H9 (cell line): Measurements from ENCODE around the gene IFNG-AS1. TPM values are rescaled to one million over a fixed set of nuclear protein-coding genes. Genes with fewer than 3 reads are reported as not detected.

ENCODE experiments used
- DNase-seq: peaks from one replicate; pipeline ENCODE4 v3.0.0-alpha.2; 2017
- H2AFZ ChIP-seq: one replicate; pipeline ENCODE4 v1.6.1; 2013; ENCODE audit warnings: mild to moderate bottlenecking, low read length, control low read depth, moderate library complexity
- H2AK5ac ChIP-seq: 2 replicates; pipeline ENCODE4 v1.6.1; 2013; ENCODE audit warnings: low read length, control low read depth, mixed read lengths; ENCODE audit not compliant: insufficient read length
- H2BK120ac ChIP-seq: one replicate; pipeline ENCODE4 v1.6.1; 2013; ENCODE audit warnings: low read depth, mild to moderate bottlenecking, low read length, control low read depth, inconsistent platforms; ENCODE audit not compliant: poor library complexity, severe bottlenecking
- H2BK12ac ChIP-seq: 2 replicates; pipeline ENCODE4 v1.6.1; 2013; ENCODE audit warnings: low read length, control low read depth, mixed read lengths, low read depth; ENCODE audit not compliant: insufficient read length
- H2BK15ac ChIP-seq: 2 replicates; pipeline ENCODE4 v1.6.1; 2013; ENCODE audit warnings: low read depth, low read length, control low read depth
- H2BK20ac ChIP-seq: one replicate; pipeline ENCODE4 v1.6.1; 2013; ENCODE audit warnings: low read depth, mild to moderate bottlenecking, low read length, control low read depth, inconsistent platforms; ENCODE audit not compliant: poor library complexity, severe bottlenecking
- H2BK5ac ChIP-seq: 2 replicates; pipeline ENCODE4 v1.6.1; 2013; ENCODE audit warnings: low read length, control low read depth, mixed read lengths; ENCODE audit not compliant: insufficient read length
- H3K14ac ChIP-seq: 2 replicates; pipeline ENCODE4 v1.6.1; 2013; ENCODE audit warnings: low read length, control low read depth; ENCODE audit not compliant: insufficient read depth
- H3K18ac ChIP-seq: 2 replicates; pipeline ENCODE4 v1.6.1; 2013; ENCODE audit warnings: low read depth, mild to moderate bottlenecking, mixed read lengths, low read length, control low read depth; ENCODE audit not compliant: insufficient read length
- H3K23ac ChIP-seq: 2 replicates; pipeline ENCODE4 v1.6.1; 2013; ENCODE audit warnings: low read length, control low read depth, mixed read lengths, low read depth; ENCODE audit not compliant: insufficient read length
- H3K23me2 ChIP-seq: 2 replicates; pipeline ENCODE4 v1.6.1; 2013; ENCODE audit warnings: low read depth, mild to moderate bottlenecking, mixed read lengths, low read length, control low read depth; ENCODE audit not compliant: insufficient read length, poor library complexity, severe bottlenecking
- H3K27ac ChIP-seq: 2 replicates; pipeline ENCODE4 v1.5.1; 2013; ENCODE audit warnings: low read length, control low read depth, mixed read lengths, low read depth; ENCODE audit not compliant: insufficient read length
- H3K27me3 ChIP-seq: 2 replicates; pipeline ENCODE4 v1.6.1; 2013; ENCODE audit warnings: low read length, control low read depth, inconsistent platforms; ENCODE audit not compliant: insufficient read depth
- H3K4ac ChIP-seq: 2 replicates; pipeline ENCODE4 v1.6.1; 2013; ENCODE audit warnings: low read depth, mild to moderate bottlenecking, control low read depth, inconsistent platforms, low read length, moderate library complexity
- H3K4me1 ChIP-seq: 2 replicates; pipeline ENCODE4 v1.6.1; 2013; ENCODE audit warnings: low read length, control low read depth, inconsistent platforms; ENCODE audit not compliant: insufficient read depth
- H3K4me2 ChIP-seq: 2 replicates; pipeline ENCODE4 v1.6.1; 2013; ENCODE audit warnings: low read length, control low read depth, mixed read lengths; ENCODE audit not compliant: insufficient read length, insufficient read depth
- H3K56ac ChIP-seq: 2 replicates; pipeline ENCODE4 v1.6.1; 2013; ENCODE audit warnings: low read depth, mild to moderate bottlenecking, mixed read lengths, low read length, control low read depth; ENCODE audit not compliant: insufficient read length
- H3K79me1 ChIP-seq: 2 replicates; pipeline ENCODE4 v1.6.1; 2013; ENCODE audit warnings: low read depth, mild to moderate bottlenecking, moderate library complexity, low read length, control low read depth, inconsistent platforms; ENCODE audit not compliant: insufficient read depth, poor library complexity, severe bottlenecking
- H3K79me2 ChIP-seq: 2 replicates; pipeline ENCODE4 v1.6.1; 2013; ENCODE audit warnings: low read length, control low read depth, inconsistent platforms; ENCODE audit not compliant: insufficient read depth
- H3K9ac ChIP-seq: 2 replicates; pipeline ENCODE4 v1.6.1; 2013; ENCODE audit warnings: low read length, control low read depth, mixed read lengths; ENCODE audit not compliant: insufficient read length; ENCODE audit errors: extremely low read depth
- H3K9me3 ChIP-seq: one replicate; pipeline ENCODE4 v1.6.1; 2013; ENCODE audit warnings: low read depth, low read length, inconsistent platforms; ENCODE audit not compliant: control insufficient read depth
- H3T11ph ChIP-seq: one replicate; pipeline ENCODE4 v1.6.1; 2013; ENCODE audit warnings: mild to moderate bottlenecking, low read length, control low read depth, inconsistent platforms
- H4K20me1 ChIP-seq: one replicate; pipeline ENCODE4 v1.6.1; 2013; ENCODE audit not compliant: control insufficient read depth, insufficient read length, insufficient read depth
- H4K5ac ChIP-seq: 2 replicates; pipeline ENCODE4 v1.6.1; 2013; ENCODE audit warnings: low read depth, mild to moderate bottlenecking, mixed read lengths, low read length, control low read depth; ENCODE audit not compliant: insufficient read length
- H4K8ac ChIP-seq: replicated peaks from 2 replicates; pipeline ENCODE4 v1.6.1; 2013; ENCODE audit warnings: low read length, control low read depth, mixed read lengths, low read depth; ENCODE audit not compliant: insufficient read length
- H4K91ac ChIP-seq: 2 replicates; pipeline ENCODE4 v1.6.1; 2013; ENCODE audit warnings: low read depth, mild to moderate bottlenecking, moderate library complexity, mixed read lengths, low read length, control low read depth; ENCODE audit not compliant: insufficient read length
- H3K27ac Mint-ChIP-seq, 3 experiments: 2 replicates in 2 of 3; 3 replicates in 1 of 3; pipeline ENCODE4 v1.8.0; 2020 to 2021; ENCODE audit warnings: mixed read lengths in 3 of 3, mild to moderate bottlenecking in 1 of 3, moderate library complexity in 1 of 3
- H3K27me3 Mint-ChIP-seq: 2 replicates; pipeline ENCODE4 v1.8.0; 2021; ENCODE audit warnings: low read depth, mild to moderate bottlenecking, moderate library complexity, mixed read lengths
- H3K36me3 Mint-ChIP-seq, 3 experiments: 2 replicates in 2 of 3; 3 replicates in 1 of 3; pipeline ENCODE4 v1.8.0; 2020 to 2021; ENCODE audit warnings: low read depth in 3 of 3, mixed read lengths in 3 of 3; ENCODE audit not compliant: insufficient read depth in 1 of 3
- H3K4me1 Mint-ChIP-seq, 2 experiments: 2 replicates each; pipeline ENCODE4 v1.8.0; 2020; ENCODE audit warnings: mixed read lengths in 2 of 2
- H3K4me3 Mint-ChIP-seq, 2 experiments: 2 replicates in 1 of 2; 3 replicates in 1 of 2; pipeline ENCODE4 v1.8.0; 2020 to 2021; ENCODE audit warnings: mild to moderate bottlenecking in 2 of 2, mixed read lengths in 2 of 2, moderate library complexity in 1 of 2
- H3K9me3 Mint-ChIP-seq, 2 experiments: 2 replicates in 1 of 2; 3 replicates in 1 of 2; pipeline ENCODE4 v1.8.0; 2020; ENCODE audit warnings: mild to moderate bottlenecking in 2 of 2, mixed read lengths in 2 of 2, moderate library complexity in 1 of 2
- WGBS: extraction: QIAGEN DNeasy Blood & Tissue Kit; methylation state at CpG from one replicate; pipeline ENCODE4 v1.1.7; 2013; ENCODE audit warnings: missing lambda C conversion rate, low lambda C conversion rate, mixed read lengths; ENCODE audit not compliant: insufficient read length; ENCODE audit errors: extremely low coverage; 5-methylcytosine and 5-hydroxymethylcytosine counted together
- total RNA-seq: library from RNA; stranded (reverse); gene quantifications from 2 replicates; pipeline ENCODE4 v1.2.1, GENCODE V29; 2021
- TF ChIP-seq, protein P1 (sequence below): fragments of 200-600 bp; sonication (generic); conservative IDR thresholded peaks from 3 replicates; pipeline ENCODE4 v1.8.0; 2021; ENCODE audit warnings: antibody characterized with exemption, mild to moderate bottlenecking

IFNG-AS1 gene
- total RNA-seq, 1 experiment from 2014 or later = not detected

DNA sequence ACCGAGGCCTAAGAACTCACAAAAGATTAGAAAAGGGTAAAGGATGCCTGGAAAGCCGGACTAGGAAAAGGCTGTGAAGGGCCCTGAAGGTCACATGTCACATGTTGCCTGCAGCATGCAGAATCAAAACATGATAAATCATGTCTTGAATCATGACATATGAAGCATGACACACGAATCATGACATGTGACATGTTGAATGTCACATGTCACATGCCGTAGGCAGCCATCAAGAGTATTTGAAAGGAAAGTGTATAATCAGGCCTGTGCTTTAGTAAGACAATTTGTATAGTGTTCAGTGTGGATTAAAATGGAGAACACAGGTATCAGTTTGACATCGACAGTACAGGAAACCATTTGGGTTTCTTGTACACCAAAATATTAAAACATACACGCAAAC lies 30.8 kb downstream of the IFNG-AS1 start:
- no peak for DNase-seq
- TF ChIP-seq, protein P1, sequence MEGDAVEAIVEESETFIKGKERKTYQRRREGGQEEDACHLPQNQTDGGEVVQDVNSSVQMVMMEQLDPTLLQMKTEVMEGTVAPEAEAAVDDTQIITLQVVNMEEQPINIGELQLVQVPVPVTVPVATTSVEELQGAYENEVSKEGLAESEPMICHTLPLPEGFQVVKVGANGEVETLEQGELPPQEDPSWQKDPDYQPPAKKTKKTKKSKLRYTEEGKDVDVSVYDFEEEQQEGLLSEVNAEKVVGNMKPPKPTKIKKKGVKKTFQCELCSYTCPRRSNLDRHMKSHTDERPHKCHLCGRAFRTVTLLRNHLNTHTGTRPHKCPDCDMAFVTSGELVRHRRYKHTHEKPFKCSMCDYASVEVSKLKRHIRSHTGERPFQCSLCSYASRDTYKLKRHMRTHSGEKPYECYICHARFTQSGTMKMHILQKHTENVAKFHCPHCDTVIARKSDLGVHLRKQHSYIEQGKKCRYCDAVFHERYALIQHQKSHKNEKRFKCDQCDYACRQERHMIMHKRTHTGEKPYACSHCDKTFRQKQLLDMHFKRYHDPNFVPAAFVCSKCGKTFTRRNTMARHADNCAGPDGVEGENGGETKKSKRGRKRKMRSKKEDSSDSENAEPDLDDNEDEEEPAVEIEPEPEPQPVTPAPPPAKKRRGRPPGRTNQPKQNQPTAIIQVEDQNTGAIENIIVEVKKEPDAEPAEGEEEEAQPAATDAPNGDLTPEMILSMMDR = no peak
- H2BK12ac ChIP-seq = no peak overlapping the region
- H2BK20ac ChIP-seq = no peak overlapping the region
- no peak overlapping the region for H3K56ac ChIP-seq
- H4K5ac ChIP-seq = no peak overlapping the region
- H3T11ph ChIP-seq = no peak overlapping the region
- no peaks in the 10 kb centered on the region for H3K4me1 ChIP-seq
- H2BK5ac ChIP-seq = no peak overlapping the region
- no peaks in the 10 kb centered on the region for H3K79me2 ChIP-seq
- no peaks in the 10 kb centered on the region for H4K20me1 ChIP-seq
- no peak overlapping the region for H4K8ac ChIP-seq
- Mint-ChIP-seq H3K36me3 (no peaks in the 10 kb centered on the region), H3K4me1 (no peaks in the 10 kb centered on the region), H3K9me3 (no peaks in the 10 kb centered on the region), H3K4me3 (no peak overlapping the region), H3K27ac (no peak overlapping the region), H3K27me3 (no peaks in the 10 kb centered on the region; the same call in 1 of the 2 replicates)
- H4K91ac ChIP-seq = no peak overlapping the region
- H3K23me2 ChIP-seq = no peaks in the 10 kb centered on the region
- H2AK5ac ChIP-seq = no peak overlapping the region
- no peak overlapping the region for H3K14ac ChIP-seq
- no peak overlapping the region for H2BK15ac ChIP-seq
- no peak overlapping the region for H3K4ac ChIP-seq
- H2BK120ac ChIP-seq = no peak overlapping the region
- no peak overlapping the region for H3K23ac ChIP-seq
- no peaks in the 10 kb centered on the region for H3K9me3 ChIP-seq
- H3K18ac ChIP-seq = no peak overlapping the region
- WGBS = no CpG with 5 or more reads among the region's 6 CpGs
- no peaks in the 10 kb centered on the region for H3K79me1 ChIP-seq
- H3K27ac ChIP-seq = no peak overlapping the region
- H3K4me2 ChIP-seq = no peak overlapping the region
- no peak overlapping the region for H3K9ac ChIP-seq
- no peak overlapping the region for H2AFZ ChIP-seq
- H3K27me3 ChIP-seq = no peaks in the 10 kb centered on the region
